Activated CD4-positive, alpha-beta T cell treated with anti-CD3 and anti-CD28 coated beads for 4 hours (primary cell): ENCODE measurements around the gene ECE2.
A peak's percentile ranks its signal among the peaks of the same experiment; 100 is the strongest.

Experiments used
- DNase-seq, 2 donors: peaks; one replicate each; pipeline ENCODE4 v3.0.0-alpha.2; 2020

Gene ECE2

DNA sequence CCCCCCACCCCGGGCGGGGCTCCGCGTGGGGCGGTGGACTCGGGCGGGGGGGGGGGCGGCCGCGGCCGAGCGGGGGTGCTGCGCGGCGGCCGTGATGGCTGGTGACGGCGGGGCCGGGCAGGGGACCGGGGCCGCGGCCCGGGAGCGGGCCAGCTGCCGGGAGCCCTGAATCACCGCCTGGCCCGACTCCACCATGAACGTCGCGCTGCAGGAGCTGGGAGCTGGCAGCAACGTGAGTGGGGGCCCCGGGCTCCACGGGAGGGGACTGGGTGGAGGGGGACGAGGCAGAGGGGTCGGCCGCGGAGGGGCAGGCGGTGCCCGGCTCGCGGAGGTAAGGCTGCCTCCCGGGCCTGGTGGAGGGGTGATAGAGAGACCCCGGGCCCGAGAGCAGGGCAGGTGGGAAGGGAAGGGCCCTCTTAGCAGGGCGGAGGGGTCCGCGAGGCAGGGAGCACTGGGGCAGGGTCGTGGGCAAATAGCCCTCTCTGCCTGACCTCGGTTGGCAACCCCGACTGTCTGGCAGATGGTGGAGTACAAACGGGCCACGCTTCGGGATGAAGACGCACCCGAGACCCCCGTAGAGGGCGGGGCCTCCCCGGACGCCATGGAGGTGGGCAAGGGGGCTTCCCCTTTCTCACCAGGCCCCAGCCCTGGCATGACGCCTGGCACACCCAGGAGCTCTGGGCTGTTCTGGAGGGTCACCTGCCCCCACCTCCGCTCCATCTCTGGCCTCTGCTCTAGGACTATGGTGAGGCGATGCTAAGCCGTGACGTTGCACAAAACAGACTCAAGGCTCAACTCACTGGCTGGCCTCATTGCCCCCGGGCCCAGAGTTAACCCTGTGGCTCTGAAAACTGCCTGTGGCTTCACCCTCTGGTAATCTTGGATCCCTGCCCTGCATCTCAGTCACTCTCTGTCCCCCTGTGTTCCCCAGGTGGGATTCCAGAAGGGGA, at the start of gene ECE2:
Gene ECE2 (plus strand): TSS at position 62 of the 950 bp plus-strand sequence. CDS start 132 bp downstream, at position 194.
- DNase-seq: no peak

DNA sequence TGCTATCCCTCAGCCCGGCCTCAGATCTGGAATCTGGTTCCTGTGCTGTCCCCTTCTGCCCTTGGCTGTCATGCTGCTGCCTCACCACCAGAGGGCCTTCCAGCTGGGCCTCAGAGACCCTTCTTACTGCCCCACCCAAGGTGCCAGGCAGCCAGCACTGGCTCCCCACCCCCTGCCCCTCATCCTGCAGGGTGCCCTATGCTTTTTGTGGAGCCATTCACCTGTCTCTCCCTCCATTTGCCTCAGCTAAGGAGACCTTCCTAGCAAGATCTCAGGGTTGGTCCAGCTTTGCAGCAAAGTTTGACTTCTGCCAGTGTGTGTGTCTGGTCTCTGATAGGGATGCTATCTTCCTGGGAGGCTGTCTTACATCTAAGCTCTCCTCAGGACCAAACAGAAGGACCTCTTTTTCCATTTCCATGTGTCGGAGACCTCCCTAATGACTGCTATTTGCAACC, 48.3 kb upstream of the ECE2 start:
- peak; percentile 55 to 58 for DNase-seq

DNA sequence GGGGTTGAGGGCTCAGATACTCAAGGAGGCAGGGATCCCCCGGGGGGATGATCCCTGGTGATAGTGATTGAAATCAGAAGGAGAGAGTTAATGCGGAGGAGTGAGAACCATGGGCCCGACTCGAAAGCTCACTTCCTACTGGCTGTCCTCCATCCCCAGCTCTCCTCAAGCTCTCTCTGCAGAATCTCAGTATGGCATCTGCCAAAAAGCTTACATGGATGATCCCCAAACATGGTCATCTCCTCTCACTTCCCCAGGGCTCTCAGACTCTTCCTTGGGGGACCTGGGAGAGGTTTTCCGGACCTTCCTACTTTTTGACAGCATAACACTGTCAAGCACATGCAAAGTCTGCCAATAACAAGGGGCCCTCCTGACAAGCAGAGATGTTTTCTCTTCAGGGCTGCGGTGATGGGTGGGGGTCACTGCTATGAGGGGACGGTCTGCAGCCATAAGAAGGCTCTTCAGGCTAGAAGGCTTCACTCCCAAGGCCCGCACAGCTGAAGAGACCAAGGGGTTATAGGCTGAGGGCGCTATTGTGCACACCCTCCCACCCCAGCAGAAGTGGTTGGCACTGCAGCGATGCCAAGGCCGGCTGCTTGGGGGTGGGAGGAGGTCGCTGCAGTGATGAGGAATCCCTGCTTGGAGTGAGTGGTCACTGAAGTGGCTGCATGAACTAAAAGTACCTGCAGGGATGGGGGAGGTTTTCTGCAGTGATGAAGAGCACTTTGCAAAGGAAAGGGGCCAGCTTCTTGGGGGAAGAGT, 47.3 kb upstream of the ECE2 start:
- no peak for DNase-seq

DNA sequence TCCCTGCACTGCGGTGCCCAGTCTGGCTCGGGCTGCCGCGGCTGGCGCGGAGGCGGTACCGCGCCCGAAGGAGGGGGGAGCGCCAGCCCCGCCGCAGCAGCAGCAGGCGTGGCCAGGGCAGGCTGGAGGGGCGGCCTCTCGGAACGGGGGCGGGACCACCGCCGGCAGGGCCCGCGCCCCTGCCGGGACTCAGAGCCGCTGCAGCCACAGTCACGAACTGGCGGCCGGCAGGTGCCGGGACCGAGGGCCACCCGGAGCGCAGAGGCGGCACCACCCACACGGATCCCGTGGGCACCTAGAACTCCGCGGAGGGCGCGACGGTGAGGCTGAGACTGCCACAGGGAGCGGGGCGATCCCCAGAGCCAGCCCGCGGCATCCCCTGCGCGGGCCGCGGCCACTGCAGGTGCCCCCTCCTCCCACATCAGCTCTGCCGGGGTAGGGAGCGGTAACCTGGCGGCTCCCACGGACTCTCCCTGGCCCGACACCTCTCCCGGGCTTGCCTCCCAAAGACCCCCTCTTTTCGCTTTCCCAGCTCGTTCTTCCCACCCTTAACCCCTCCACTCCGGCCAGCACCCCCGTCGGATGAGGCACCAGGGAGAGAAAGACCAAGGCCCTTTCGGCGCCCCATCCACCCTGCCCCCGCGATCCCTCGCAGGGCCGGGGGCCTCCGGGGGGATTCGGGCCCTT, 46.3 kb upstream of the ECE2 start, which contains the start of gene VWA5B2:
Gene VWA5B2 (plus strand): TSS at position 192 of the 687 bp plus-strand sequence. CDS start 944 bp downstream, outside the sequence.
- DNase-seq: peak; percentile 60 to 67

DNA sequence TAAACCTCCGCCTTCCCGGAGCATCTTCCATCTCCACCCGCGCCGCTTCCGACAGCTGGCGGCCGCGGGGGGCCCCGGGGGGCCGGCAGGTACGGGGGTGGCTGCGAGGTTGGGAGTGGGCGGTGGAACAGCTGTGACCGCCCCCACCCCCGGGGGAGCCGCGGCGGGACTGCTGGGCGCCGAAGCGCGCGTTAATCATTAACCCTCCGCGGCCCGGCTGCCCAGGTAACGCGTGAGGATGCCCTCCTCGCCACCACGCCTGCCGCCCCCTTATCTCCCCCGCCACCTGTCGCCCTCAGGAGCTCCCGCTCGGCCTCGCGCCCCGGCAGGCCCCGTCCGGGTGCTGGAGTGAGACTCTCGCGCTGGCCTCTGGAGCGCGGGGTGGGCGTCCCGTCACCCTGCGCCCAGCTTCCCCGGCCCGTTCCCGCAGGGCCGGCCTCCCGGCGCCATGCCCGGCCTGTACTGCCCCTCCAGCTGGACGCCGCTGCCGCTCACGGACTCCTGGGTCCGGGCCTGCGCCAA, 45.7 kb upstream of the ECE2 start:
- DNase-seq: peak in 1 of 2 donors; percentile 30

DNA sequence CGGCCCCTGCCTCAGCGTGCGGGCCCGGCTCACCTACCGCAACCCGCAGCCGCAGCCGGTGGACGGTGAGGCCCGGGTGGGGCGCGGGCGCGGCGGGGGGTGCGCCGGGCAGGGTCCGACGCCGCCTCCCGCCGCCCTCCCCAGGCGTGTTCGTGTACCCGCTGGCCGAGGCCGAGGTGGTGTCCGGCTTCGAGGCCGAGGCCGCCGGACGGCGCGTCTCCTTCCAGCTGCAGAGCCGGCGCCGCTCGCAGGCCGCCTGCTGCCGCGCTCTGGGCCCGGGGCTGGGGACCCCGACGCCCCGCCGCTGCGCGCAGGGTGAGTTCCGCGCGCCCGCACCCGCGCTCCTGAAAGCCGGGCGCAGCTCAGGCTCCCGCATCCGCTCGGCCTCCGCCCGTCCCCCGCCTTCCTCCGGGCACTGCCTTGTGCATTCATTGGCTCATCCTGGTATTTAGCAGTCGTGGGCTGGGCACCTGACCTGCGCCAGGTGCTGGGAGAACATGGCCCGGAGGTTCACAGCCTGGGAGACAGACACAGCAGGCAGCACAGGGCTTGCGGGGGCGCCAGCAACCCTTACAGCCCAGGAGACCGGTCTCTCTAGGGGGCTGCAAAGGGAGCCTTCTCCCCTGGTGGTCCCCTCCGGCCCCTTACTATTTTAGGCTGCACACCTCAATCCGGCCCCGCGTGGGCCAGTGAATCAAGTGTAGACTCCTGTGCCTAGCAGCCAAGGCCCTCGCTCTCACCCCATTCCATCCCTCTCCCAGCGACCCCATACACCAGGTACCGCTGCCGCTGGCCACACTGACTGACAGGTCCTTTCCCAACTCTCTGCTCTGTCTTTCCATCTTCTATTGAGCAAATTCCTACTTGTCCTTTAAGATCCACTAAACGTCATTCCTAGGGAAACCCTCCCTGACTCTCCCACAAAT, 45.0 kb upstream of the ECE2 start:
- DNase-seq: no peak

DNA sequence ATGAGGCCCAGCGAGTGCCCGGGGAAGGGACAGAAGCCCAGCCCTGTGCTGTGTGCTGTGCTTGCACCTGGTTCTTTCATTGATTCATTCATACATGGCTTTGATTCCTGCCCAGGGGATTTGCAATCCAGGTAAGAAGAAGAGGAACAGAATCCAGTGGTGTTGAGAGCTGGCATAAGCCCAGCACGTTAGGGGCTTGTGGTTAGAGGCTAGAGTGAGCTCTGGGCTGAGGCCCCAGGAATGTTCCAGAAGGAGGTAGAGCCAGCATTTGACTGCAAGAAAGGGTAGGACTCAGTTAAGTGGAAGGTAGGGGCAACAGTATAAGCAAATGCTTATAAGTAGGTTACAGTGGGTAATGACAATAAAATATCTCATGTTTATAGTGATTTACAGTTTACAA, 44.2 kb upstream of the ECE2 start:
- no peak for DNase-seq

DNA sequence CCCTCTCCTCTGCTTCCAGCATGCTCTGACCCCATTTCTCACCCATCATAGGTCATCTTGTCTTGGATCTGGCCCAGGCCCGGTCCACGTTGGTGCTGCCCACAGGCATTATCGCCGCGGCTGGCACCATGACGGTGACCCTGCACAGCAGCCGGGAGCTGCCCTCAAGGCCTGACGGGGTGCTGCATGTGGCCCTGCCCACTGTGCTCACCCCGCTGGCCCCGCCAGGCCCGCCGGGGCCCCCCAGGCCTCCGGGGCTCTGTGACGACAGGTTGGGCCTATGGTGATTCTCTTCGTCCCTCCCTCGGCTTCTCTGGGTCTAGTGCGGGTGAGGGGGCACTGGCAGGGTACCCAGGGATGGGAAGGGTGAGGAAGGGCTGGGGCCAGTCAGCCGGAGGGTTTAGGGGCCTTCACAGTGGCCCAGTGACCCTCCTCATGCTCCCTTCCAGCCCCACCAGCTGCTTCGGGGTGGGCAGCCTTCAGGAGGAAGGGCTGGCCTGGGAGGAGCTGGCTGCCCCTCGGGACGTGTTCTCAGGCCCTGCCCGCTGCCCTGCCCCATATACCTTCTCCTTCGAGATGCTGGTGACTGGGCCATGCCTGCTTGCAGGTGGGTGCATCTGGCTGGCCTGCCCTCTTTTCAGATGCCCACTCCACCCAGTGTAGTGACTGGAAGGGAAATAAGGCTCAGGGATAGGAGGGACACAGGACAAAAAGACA, 42.5 kb upstream of the ECE2 start:
- DNase-seq: no peak

DNA sequence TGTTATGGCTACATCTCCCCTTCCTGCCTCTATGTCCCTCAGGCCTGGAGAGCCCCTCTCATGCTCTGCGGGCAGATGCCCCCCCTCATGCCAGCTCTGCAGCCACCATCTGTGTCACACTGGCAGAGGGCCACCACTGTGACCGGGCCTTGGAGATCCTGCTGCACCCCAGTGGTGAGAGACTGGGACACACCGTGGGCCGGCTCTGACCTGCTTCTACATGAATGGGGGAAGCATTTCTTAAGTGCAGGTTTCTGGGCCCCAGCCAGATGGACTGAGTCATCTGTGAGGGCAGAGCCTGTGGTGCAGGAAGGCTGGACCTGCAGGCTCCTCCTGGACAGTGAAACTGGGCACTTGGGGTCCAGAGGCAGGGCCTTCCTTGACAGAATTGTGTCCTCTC, 41.6 kb upstream of the ECE2 start:
- DNase-seq: no peak

DNA sequence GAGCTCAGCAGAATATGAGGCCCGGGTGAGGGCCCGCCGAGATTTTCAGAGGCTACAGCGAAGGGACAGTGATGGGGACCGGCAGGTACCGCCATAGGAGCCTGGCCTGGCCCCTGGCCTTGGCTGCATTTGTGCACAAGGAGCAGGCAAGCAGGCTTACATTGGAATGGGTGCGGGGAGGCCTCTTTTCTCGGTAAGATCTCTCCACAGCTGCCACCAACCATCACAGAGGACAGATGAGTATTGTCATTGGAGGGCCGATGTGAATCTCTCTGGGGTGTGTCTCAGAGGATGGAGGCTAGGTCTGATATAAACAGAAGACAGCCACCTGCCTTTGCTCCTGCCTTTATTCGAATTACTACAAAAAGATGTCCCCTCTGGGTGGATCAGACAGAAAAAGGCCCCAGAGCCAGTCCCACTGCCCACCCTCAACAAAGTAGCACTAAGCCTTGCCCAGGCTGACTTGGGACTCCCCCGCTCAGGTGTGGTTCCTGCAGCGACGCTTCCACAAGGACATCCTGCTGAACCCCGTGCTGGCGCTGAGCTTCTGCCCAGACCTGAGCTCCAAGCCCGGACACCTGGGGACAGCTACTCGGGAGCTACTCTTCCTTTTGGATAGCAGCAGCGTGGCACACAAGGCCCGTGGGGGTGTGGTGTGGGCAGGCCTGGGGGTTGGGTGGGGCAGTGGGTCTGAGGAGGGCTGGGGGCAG, 41.0 kb upstream of the ECE2 start:
- no peak for DNase-seq

DNA sequence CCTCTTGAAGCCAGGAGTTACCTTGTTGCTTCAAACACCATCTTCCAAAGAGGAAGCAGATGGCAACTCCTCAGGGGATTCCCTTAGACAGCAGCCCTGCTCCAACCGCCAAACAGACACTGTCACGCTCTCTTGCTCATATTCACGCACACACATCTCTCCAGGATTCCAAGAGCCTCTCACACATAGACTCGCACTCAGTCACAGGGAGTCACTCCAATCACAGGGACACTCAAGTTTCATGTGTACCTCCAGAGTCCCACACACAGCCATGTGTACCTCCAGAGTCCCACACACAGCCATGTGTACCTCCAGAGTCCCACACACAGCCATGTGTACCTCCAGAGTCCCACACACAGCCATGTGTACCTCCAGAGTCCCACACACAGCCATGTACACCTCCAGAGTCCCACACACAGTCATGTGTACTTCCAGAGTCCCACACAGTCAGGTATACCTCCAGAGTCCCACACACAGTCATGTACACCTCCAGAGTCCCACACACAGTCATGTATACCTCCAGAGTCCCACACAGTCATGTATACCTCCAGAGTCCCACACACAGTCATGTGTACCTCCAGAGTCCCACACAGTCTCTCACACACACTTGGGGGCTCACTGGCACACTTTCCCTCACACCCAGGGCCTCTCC, 40.3 kb upstream of the ECE2 start:
- no peak for DNase-seq

DNA sequence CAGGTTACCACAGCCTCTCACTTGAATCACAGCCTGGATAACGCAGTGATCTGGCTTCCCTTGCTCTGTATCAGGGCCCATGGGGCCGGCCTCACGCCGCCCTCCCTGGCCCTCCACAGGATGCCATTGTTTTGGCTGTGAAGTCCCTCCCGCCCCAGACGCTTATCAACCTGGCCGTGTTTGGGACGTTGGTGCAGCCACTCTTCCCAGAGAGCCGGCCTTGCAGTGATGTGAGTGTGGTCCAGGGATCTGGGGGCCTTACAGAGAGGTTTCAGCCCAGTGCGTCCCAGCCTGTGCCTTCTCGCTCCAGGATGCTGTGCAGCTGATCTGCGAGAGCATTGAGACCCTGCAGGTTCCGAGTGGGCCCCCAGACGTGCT, 39.8 kb upstream of the ECE2 start:
- no peak for DNase-seq

DNA sequence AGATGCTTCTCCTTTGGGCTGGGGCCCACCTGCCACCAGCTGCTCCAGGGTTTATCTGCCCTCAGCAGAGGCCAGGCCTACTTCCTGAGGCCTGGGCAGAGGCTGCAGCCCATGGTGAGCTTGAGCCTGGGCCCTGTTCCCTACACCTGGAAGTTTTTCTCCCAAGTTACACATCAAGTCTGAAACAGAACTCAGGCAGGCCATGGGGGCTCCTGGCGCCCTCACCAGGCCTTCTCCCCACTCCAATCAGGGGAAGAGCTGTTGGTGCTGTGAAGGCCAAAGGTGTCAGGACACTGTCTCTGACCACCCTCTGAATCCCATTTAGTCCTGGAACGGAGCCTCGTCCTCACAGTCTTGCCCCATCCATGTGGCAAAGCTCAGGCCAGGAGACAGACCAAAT, 39.2 kb upstream of the ECE2 start:
- no peak for DNase-seq

DNA sequence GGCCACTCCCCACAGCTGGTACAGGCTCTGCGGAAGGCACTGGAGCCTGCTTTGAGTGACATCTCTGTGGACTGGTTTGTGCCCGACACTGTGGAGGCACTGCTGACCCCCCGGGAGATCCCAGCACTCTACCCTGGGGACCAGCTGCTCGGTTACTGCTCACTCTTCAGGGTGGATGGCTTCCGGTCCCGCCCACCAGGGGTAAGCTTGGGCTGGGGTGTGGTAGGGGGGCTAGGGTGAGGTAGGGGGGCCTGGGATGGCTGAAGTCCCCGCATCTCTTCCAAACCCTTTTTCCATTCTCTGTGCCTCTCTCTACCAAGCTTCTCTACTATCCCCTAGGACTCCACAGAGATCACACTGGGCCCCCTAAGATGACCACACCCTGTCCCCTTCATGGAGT, 38.6 kb upstream of the ECE2 start:
- DNase-seq: no peak

DNA sequence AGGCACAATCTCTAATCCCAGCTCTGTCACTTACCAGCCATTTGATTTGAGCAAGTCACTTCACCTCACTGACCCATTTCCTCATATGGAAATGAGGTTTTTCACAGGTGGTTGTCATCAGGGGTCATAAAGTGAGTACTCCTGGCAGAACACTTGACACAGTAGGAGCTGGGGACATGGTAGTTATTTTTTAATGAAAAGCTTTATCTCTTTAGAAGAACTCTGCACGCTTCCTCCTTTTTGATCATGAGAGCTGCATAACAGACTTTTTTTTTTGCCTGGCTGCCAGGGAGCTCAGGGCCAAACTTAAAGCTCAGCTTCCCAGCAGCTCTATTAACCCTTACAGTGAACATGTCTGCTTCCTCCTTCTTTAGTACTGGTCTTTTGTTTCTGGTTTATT, 38.0 kb upstream of the ECE2 start:
- DNase-seq: no peak

DNA sequence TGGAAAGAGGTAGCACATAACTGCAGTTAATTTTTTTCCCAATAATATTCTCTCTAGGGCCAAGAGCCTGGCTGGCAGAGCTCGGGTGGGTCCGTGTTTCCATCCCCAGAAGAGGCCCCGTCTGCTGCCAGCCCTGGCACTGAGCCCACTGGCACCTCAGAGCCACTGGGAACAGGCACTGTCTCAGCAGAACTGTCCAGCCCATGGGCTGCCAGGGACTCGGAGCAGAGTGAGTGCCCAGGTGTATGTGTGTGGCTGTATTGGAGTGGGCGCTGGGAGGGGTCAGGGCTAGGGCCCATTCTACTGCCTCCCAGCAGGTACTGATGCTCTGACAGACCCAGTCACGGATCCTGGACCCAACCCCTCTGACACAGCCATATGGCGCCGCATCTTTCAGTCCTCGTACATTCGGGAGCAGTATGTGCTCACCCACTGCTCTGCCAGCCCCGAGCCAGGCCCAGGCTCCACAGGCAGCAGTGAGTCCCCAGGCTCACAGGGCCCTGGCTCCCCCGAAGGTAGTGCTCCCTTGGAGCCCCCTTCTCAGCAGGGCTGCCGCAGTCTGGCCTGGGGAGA, 37.5 kb upstream of the ECE2 start:
- DNase-seq: no peak

DNA sequence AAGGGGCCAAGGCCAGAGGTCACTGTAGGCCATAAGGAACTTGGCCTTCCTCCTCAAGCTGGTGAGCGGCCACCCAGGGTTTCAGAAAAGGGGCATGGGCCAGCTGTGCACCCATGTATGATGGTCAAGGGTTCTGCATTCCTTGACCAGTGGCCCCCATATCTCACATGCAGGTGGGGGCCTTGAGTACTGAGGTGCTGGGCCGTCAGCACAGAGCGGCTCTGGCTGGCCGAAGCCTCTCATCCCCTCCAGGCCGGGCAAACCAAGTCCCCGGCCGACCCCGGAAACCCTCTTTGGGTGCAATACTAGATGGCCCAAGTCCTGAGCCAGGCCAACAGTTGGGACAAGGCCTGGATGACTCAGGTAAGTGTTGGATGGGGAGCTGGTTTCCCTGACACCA, 36.6 kb upstream of the ECE2 start:
- DNase-seq: no peak

DNA sequence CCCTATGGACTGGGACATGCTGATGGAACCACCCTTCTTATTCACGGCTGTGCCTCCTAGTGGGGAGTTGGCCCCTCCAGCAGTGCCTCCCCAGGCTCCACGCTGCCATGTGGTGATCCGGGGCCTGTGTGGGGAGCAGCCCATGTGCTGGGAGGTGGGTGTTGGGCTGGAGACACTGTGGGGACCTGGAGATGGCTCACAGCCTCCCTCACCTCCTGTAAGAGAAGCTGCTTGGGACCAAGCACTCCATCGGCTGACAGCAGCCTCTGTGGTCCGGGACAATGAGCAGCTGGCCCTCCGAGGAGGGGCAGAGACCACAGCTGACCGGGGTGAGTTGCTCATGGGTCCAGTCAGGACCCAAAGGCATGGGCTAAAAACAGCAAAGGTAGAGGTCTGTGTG, 36.1 kb upstream of the ECE2 start:
- DNase-seq: no peak

DNA sequence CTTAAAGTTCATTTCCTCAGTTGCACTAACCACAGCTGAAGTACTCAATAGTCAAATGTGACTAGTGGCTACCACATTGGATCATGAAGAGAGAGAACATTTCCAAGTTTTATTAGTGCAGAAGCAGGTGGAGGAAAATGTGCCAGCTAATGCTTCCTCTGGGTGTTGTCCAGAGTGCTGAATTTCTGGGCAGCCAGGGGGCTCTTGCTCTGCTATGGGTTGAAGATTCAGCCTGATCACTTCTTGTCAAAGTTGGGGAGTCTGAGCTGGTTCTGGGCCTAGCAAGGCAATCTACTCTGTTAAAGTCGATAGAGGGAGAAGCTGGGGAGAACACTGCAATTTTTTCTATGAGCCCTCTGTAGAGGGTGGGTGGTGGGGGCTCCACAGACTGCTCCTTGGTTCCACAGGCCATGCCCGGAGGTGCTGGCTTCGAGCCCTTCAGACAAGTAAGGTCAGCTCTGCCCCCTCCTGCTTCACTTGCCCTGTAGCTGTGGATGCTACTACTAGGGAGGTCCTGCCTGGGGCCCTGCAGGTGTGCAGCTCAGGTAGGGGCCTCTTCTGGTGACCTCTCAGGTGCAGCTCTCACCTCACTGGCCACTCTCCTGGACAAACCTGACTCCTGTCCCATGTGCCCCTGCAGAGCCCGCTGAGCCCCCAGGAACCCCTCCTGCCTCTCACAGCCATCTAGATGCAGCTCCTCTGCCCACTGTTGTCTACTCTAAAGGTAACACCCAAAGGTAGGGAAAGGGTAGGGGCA, 35.3 kb upstream of the ECE2 start:
- DNase-seq: no peak
